Fibroblast of the aortic adventitia (primary cell): ENCODE results near the gene ST8SIA4. TPM values are rescaled to one million over a fixed set of nuclear protein-coding genes. Genes with fewer than 3 reads are reported as not detected.

ENCODE experiments used
- DNase-seq: peaks from one replicate; pipeline ENCODE4 v3.0.0-alpha.2; 2010; ENCODE audit warnings: low read depth
- H3K4me3 ChIP-seq: 2 replicates; pipeline ENCODE4 v1.5.1; 2011; ENCODE audit warnings: low read depth, mild to moderate bottlenecking, control low read depth, low read length, moderate library complexity
- CTCF ChIP-seq: IDR thresholded peaks from 2 replicates; pipeline ENCODE4 v1.5.1; 2011; ENCODE audit warnings: mild to moderate bottlenecking, low read length, control low read depth, inconsistent platforms; ENCODE audit not compliant: insufficient read depth
- total RNA-seq: library from RNA; depleted of rRNA; stranded (reverse); fragments of >200 nt; gene quantifications from 2 replicates; pipeline ENCODE4 v1.2.3, GENCODE V29; 2012; ENCODE audit warnings: low replicate concordance

Gene ST8SIA4
- total RNA-seq, 1 donor: 0.54 TPM

- no peak for DNase-seq
- no peak for TF ChIP-seq CTCF
- H3K4me3 ChIP-seq: no peak overlapping the region
Measured at GRCh38 chr5:100842080-100842479, 61.0 kb downstream of the ST8SIA4 start.

GRCh38 chr5:100841358-100842076 lies 61.6 kb downstream of the ST8SIA4 start:
- DNase-seq: peak; percentile 20
- no peak overlapping the region for H3K4me3 ChIP-seq
- TF ChIP-seq CTCF: no peak

GRCh38 chr5:100840789-100841188 lies 62.3 kb downstream of the ST8SIA4 start:
- no peak for TF ChIP-seq CTCF
- no peak for DNase-seq
- H3K4me3 ChIP-seq: no peak overlapping the region

- TF ChIP-seq CTCF: peak; percentile 4
- no peak overlapping the region for H3K4me3 ChIP-seq
- peak; percentile 65 for DNase-seq
Measured at GRCh38 chr5:100840370-100840769, 62.7 kb downstream of the ST8SIA4 start.

- DNase-seq: no peak
- H3K4me3 ChIP-seq: no peak overlapping the region
- no peak for TF ChIP-seq CTCF
Measured at GRCh38 chr5:100838048-100838473, 65.0 kb downstream of the ST8SIA4 start.

GRCh38 chr5:100834519-100834918 lies 68.6 kb downstream of the ST8SIA4 start:
- no peak for TF ChIP-seq CTCF
- no peak overlapping the region for H3K4me3 ChIP-seq
- no peak for DNase-seq
